ELF-1 (cell line): ENCODE data around the gene JARID2.

Experiments
- DNase-seq: peaks from one replicate; pipeline ENCODE4 v3.0.0-alpha.2; 2016; ENCODE audit warnings: low read depth, low spot score

Gene JARID2

GRCh38 chr6:15490242-15491100, 244.6 kb downstream of the JARID2 start:
- DNase-seq, result no peak

DNA sequence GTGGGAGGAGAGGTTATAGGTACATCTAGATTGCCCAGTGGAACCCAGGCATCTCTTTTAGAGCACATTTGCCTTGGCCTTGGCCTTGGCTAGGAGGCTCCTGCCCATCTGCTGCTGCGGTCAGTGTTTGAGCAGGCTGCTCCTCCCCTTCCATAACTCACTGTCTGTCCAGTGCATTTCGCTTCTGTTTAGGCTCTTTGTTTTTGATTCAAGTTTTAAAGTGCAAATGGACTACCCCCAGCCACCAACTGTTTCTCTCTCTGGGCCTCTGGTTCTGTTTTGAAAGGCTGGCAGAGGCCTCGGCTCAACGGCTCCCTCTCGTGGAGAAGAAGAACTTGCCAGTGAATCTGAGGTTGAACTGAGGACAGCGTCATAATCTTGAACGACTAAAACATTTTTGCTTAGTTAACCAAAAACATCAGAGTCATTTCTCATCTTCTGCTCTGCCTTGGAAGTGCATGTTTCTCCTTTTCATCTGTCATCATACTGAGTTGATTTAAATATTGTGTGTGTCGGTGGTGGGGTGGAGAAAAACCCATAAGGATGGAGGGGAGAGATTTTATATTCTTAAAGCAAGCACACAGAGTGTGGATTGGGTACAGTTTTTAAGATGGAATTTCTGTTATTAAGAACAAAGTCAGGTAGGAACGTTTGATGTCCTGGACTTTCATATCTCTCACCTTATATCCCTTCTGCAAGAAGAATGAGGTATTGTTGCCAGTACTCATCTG, 245.6 kb downstream of the JARID2 start:
- DNase-seq, result peak; percentile 69

DNA sequence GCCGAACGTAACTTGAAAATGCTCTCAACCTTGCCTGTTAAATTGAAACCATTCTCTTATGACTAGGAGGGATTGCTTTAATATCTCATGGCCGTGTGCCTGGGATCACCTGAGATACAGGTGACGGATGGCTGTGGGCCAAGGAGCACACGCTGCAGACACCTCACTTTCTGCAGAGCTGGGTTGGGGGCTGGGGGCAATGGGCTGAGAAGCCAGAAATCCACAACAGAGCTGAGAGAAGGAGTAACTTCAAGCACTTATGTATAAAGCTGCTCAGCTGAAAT, 246.1 kb downstream of the JARID2 start:
- no peak for DNase-seq

GRCh38 chr6:15493437-15494168, 247.7 kb downstream of the JARID2 start:
- DNase-seq, result peak; percentile 42

GRCh38 chr6:15495375-15495901, 249.6 kb downstream of the JARID2 start:
- no peak for DNase-seq

GRCh38 chr6:15496345-15497131, 250.7 kb downstream of the JARID2 start:
- DNase-seq, result no peak

GRCh38 chr6:15498640-15499039, 252.8 kb downstream of the JARID2 start:
- no peak for DNase-seq

GRCh38 chr6:15499125-15499524, 253.3 kb downstream of the JARID2 start:
- no peak for DNase-seq

DNA sequence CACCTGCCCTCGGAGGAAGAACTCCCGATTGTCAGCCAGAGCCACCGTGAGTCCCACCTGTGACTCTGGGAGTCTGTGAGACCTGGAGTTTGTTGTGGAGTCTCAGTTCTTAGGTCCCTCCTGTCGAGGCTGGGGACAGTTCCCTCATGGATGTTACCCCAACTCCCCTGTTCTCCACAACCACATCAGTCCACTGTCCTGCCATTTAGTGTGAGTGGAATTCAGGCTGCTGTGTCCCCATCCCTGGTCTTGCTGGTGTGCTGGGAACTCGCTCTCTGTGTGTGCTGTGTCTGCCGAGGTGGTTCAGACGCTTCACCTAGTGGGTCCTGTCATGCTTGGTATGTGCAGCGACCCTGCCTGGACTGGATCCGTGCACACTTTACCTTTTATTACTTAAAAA, 253.7 kb downstream of the JARID2 start:
- DNase-seq, result no peak

- DNase-seq, result no peak
These were observed 254.3 kb downstream of the JARID2 start for GRCh38 chr6:15500078-15500740.

DNA sequence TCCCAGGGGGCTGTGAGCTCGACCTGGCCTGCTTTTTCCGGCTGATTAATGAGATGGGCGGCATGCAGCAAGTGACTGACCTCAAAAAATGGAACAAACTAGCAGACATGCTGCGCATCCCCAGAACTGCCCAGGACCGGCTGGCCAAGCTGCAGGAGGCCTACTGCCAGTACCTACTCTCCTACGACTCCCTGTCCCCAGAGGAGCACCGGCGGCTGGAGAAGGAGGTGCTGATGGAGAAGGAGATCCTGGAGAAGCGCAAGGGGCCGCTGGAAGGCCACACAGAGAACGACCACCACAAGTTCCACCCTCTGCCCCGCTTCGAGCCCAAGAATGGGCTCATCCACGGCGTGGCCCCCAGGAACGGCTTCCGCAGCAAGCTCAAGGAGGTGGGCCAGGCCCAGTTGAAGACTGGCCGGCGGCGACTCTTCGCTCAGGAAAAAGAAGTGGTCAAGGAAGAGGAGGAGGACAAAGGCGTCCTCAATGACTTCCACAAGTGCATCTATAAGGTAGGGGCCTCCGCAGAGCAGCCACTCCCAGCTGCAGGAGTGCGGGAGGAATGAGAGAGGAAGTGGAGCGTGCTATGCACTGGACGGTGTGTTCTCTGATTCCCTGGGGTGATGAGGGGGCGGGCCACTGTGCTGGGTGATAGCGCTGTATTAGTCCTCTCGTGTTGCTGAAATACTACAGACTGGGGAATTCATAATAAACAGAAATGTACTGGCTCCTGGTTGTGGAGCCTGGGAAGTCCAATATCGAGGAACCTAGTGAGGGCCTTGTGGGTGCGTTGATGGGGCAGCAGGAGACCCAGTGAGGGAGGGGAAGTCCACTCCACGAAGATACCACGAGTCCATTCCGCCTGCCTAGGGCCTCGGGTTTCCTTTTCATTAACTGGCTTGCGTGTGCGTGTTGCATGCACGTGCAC, 255.3 kb downstream of the JARID2 start:
- DNase-seq, result no peak

GRCh38 chr6:15501826-15502445, 256.1 kb downstream of the JARID2 start:
- no peak for DNase-seq

GRCh38 chr6:15502446-15503345, 256.8 kb downstream of the JARID2 start:
- no peak for DNase-seq

DNA sequence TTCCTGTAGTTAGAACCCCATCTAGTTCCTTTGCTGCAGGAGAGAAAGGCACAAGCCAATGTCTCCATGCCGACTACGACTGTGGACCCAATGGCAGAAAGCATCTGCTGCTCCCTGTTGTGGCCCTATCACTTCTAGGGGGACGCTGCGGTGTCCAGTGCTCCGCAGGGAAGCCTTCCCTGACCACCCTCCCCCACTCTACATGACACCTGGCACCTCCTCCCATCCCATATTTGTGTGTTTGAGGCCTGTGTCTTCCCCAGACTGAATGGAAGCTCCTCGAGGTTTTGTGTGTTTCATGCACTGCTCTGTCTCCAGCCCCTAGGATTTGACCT, 257.4 kb downstream of the JARID2 start:
- no peak for DNase-seq

DNA sequence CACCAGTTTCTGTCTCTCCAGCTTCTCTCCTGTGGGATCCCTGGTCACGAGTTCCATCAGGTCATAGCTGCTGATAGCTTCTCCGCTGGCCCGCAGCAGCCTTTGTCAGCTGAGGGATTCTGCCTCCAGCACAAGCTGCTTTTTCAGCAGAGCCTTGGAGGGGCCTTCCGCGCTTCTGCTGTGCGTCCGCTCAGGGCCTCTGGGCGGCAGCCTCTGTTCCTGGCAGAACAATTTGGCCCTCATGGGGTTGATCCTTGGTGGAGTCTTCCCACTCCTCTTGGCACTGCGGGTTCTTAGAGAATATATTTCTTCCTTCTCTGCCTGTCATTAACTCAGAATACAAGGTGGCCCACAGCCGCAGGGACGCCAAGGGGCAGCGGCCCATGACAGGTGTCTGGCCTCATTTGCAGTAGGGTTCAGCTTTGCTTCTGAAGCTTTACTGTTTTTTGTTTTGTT, 258.2 kb downstream of the JARID2 start:
- DNase-seq, result no peak

- DNase-seq, result no peak
These were observed 258.9 kb downstream of the JARID2 start for GRCh38 chr6:15504581-15505350.

- no peak for DNase-seq
These were observed 259.6 kb downstream of the JARID2 start for GRCh38 chr6:15505463-15505918.
